Chondrocyte (in vitro differentiated cells): ENCODE measurements around the gene HES2. TPM values are rescaled to one million over a fixed set of nuclear protein-coding genes. Genes with fewer than 3 reads are reported as not detected.

Experiments used
- DNase-seq: peaks from one replicate; pipeline ENCODE4 v3.0.0; 2021; ENCODE audit warnings: mixed read lengths, low spot score
- H3K27ac Mint-ChIP-seq: one replicate; pipeline ENCODE4 v1.8.0; 2021; ENCODE audit warnings: mild to moderate bottlenecking, moderate library complexity, mixed read lengths; ENCODE audit not compliant: unreplicated experiment
- H3K27me3 Mint-ChIP-seq: 2 replicates; pipeline ENCODE4 v1.8.0; 2021; ENCODE audit warnings: low read depth, mixed read lengths
- H3K36me3 Mint-ChIP-seq: 2 replicates; pipeline ENCODE4 v1.8.0; 2021; ENCODE audit warnings: low read depth, mixed read lengths
- H3K4me1 Mint-ChIP-seq: 2 replicates; pipeline ENCODE4 v1.8.0; 2021; ENCODE audit warnings: low read depth, mild to moderate bottlenecking, mixed read lengths
- H3K4me3 Mint-ChIP-seq: one replicate; pipeline ENCODE4 v1.8.0; 2021; ENCODE audit warnings: mild to moderate bottlenecking, moderate library complexity, mixed read lengths; ENCODE audit not compliant: unreplicated experiment
- H3K9me3 Mint-ChIP-seq: 2 replicates; pipeline ENCODE4 v1.8.0; 2021; ENCODE audit warnings: low read depth, mixed read lengths
- total RNA-seq: library from RNA; stranded (reverse); gene quantifications from 3 replicates; pipeline ENCODE4 v1.2.1, GENCODE V29; 2021
- TF ChIP-seq, protein P1 (sequence below): fragments of 200-600 bp; sonication (generic); IDR thresholded peaks from 2 replicates; pipeline ENCODE4 v1.5.0; 2021; ENCODE audit warnings: antibody characterized with exemption, mild to moderate bottlenecking, moderate library complexity

The HES2 gene
- total RNA-seq, 1 donor from 2014 or later = 0.15 TPM

DNA sequence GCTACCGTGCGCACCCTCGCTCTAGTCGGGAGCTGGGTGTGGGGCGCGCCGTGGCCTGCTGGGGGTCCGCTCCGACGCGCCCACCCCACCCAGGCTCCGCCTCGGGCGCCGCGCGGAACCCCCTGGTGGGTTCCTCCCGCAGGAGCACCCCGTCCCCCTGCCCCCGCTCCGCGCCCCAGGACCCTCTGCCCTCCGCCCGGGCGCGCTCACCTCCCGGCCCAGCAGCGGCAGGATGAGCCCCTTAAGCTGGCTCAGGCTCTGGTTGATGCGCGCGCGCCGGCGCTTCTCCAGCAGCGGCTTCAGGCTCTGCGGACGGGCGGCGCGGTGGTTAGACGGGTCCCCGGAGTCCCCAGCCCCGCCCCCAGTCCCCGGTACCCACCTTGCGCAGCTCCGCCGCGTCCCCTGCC, 319 bp downstream of the HES2 start:
- H3K27me3 Mint-ChIP-seq = peaks cover 54% of the 10 kb centered on the region
- no peaks in the 10 kb centered on the region for H3K36me3 Mint-ChIP-seq
- no peaks in the 10 kb centered on the region for H3K9me3 Mint-ChIP-seq
- no peak overlapping the region for H3K4me3 Mint-ChIP-seq
- peaks cover 30% of the 10 kb centered on the region for H3K4me1 Mint-ChIP-seq
- DNase-seq = no peak
- TF ChIP-seq, protein P1, sequence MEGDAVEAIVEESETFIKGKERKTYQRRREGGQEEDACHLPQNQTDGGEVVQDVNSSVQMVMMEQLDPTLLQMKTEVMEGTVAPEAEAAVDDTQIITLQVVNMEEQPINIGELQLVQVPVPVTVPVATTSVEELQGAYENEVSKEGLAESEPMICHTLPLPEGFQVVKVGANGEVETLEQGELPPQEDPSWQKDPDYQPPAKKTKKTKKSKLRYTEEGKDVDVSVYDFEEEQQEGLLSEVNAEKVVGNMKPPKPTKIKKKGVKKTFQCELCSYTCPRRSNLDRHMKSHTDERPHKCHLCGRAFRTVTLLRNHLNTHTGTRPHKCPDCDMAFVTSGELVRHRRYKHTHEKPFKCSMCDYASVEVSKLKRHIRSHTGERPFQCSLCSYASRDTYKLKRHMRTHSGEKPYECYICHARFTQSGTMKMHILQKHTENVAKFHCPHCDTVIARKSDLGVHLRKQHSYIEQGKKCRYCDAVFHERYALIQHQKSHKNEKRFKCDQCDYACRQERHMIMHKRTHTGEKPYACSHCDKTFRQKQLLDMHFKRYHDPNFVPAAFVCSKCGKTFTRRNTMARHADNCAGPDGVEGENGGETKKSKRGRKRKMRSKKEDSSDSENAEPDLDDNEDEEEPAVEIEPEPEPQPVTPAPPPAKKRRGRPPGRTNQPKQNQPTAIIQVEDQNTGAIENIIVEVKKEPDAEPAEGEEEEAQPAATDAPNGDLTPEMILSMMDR = no peak
- H3K27ac Mint-ChIP-seq = no peak overlapping the region

DNA sequence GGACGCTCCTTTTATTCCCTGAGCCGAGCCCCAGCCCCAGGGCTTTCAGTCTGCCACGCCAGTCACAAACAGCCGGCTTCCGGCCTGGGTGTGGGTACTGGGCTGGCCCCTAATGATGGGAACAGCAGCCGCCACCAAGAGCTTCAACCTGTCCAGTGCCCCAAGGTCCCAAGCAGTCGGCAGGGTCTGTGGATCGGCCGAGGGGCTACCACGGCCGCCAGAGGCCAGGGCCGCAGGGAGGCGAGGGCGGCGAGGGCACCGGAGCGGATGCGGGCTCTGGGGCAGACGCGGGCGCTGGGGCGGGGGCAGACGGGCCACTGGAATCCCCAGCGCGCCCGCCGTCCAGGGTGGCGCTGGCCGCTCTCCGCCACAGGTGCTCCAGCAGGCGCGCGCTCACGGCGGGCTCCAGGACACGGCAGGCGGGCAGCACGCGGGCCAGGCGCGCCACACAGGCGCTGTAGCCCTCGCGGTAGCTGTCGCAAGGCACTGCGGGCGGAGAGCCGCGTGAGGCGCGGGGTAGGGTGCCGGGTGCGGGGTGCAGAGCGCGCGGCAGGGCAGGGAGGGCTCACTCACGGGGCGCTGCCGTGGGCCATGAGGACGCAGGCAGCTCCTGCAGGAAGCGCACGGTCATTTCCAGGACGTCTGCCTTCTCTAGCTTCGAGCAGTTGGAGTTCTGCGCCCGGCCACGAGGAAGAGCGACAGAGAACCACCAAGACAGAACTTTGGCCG, 887 bp downstream of the HES2 start:
- peak; percentile 77 for DNase-seq
- Mint-ChIP-seq H3K4me3 (no peak overlapping the region), H3K27me3 (peaks cover 51% of the 10 kb centered on the region), H3K4me1 (peaks cover 27% of the 10 kb centered on the region), H3K27ac (no peak overlapping the region), H3K9me3 (no peaks in the 10 kb centered on the region), H3K36me3 (no peaks in the 10 kb centered on the region)
- TF ChIP-seq, protein P1 = no peak

DNA sequence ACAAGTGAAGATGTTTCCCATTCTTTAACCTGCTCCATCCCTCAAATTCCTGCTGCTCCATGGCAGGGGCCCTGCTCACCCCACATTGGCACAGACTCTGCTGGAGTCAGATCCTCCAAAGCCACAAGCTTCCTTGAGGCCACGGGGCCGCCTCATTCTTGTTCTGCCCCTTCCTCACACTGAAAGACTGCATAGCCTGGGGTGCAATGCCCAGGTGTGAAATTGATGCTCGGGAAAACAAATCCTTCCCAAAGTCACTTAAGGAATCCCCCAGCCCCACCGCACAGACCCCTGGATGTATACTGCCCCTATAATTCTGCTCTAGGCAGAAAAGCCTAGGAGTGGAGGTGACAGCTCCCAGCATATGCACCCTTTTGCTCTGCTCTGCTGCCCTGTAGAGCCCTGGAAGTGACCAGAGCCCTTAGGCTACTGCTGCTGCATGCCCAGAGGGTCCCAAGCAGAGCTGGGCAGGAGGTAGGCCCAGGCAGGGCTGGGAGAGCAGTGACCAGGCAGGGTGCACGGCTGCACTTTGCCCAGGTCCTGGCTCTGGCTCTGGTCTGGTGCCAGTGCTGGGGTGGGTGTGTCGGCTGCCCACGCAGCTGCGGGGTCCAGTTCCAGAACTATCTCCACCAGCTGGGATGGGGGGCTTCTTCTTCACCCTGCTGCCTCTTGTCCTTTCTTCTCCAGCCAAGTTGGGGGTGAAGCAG, 1.6 kb downstream of the HES2 start:
- no peak overlapping the region for H3K4me3 Mint-ChIP-seq
- peaks cover 48% of the 10 kb centered on the region for H3K27me3 Mint-ChIP-seq

DNA sequence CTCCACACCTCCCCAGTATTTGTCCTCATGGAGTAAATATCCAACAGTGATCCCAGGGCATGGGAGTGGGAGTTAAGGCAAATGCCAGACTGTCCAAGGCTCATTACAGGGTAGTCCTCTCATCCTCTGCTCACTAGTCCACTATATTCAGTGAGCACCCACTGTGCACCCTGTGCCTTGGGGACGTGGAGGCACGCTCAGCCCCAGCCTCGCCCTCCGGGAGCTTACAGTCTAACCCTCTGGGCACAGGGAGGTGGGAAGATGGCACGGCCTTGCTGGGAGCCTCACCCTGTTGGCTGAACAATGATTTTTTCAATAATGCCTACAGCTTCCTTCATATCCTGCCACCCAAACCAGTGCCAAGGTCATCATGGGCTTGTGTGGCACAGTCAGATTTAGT, 2.8 kb downstream of the HES2 start:
- Mint-ChIP-seq H3K9me3 (no peaks in the 10 kb centered on the region), H3K4me3 (no peak overlapping the region), H3K27ac (no peak overlapping the region), H3K27me3 (peaks cover 53% of the 10 kb centered on the region), H3K4me1 (peaks cover 15% of the 10 kb centered on the region), H3K36me3 (no peaks in the 10 kb centered on the region)
- TF ChIP-seq, protein P1 = no peak
- no peak for DNase-seq

More for the DNA sequence above, 1.6 kb downstream of the HES2 start:
- Mint-ChIP-seq H3K27ac (no peak overlapping the region), H3K4me1 (peaks cover 20% of the 10 kb centered on the region), H3K36me3 (no peaks in the 10 kb centered on the region), H3K9me3 (no peaks in the 10 kb centered on the region)
- DNase-seq = no peak
- TF ChIP-seq, protein P1 = no peak

DNA sequence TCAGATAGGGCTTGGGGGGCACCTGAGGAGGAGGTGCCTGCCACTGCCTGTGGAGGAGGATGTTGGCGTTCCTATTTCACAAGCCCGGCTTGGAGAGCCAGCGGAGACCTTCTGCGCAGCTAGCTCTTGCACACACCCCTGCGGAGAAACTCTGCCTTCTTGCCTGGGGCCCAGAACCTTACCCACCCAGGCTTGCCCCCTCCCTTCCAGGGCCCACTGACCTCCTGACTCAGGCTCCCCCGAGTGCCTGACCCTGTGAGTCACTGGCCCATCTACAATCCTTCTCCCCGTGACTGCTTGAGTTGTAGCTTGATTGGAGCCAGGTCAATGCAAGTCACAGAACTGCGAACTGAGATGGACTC, 3.4 kb downstream of the HES2 start:
- H3K4me3 Mint-ChIP-seq = no peak overlapping the region
- no peaks in the 10 kb centered on the region for H3K36me3 Mint-ChIP-seq
- TF ChIP-seq, protein P1 = no peak

More for the DNA sequence above, 3.4 kb downstream of the HES2 start:
- DNase-seq = no peak
- no peaks in the 10 kb centered on the region for H3K9me3 Mint-ChIP-seq
- no peak overlapping the region for H3K27ac Mint-ChIP-seq
- peaks cover 15% of the 10 kb centered on the region for H3K4me1 Mint-ChIP-seq
- peaks cover 50% of the 10 kb centered on the region for H3K27me3 Mint-ChIP-seq
